ENCODE data around the gene LHFPL6.

- TF ChIP-seq CTCF (conservative IDR thresholded peaks at IDR 0.05) (no peak), EZH2 (IDR thresholded peaks at IDR 0.05; ENCODE audit: low read depth) (no peak)
Measured at GRCh38 chr13:39515224-39515714, 87.7 kb downstream of the LHFPL6 start.

Data from PC-9 (cell line).